ENCODE results near the gene DUS3L. TPM values are rescaled to one million over a fixed set of nuclear protein-coding genes. Genes with fewer than 3 reads are reported as not detected.

DUS3L gene
- total and polyA plus RNA-seq, 2 donors (not counting 1 experiment from before 2014, with no cell fraction given): 84.6 to 118 TPM

DNA sequence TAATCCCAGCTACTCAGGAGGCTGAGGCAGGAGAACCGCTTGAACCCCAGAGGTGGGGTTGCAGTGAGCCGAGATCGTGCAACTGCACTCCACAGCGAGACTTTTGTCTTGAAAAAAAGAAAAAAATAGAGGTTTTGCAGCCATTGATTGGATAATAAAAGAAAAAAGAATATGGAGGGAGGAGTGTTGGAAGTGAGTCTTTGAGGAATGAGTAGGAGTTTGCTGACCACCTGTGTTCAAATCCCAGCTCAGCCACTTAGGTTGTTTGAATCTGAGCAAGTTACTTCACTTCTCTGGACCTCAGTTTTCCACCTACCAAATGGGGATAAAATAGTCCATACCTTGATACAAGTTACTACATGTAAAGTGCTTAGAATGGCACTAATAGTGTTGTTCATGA is 20.2 kb upstream of the DUS3L start:
- no peak for DNase-seq

GRCh38 chr19:5809469-5809868 is 18.5 kb upstream of the DUS3L start:
- Histone ChIP-seq H3K4me3 (ENCODE audit: control extremely low read depth in 1 of 5, extremely low read depth in 1 of 5, insufficient read depth in 1 of 5, low read depth in 2 of 5, low read length in 4 of 5) (no peak overlapping the region), H3K9me3 (ENCODE audit: control extremely low read depth in 1 of 3, control insufficient read depth in 2 of 3, insufficient read depth in 1 of 3, low read length in 2 of 3) (peaks cover 0 to 16% (median 0%) of the 10 kb centered on the region in 3 donors), H3K27me3 (replicated peaks in 1 of 4; ENCODE audit: control extremely low read depth in 1 of 4, control insufficient read depth in 3 of 4, insufficient read depth in 4 of 4, low read length in 3 of 4) (peaks cover 0 to 10% (median 4%) of the 10 kb centered on the region in 4 experiments), H3K4me2 (replicated peaks; ENCODE audit: low read depth, low read length, poor library complexity, severe bottlenecking) (no peak overlapping the region), H3K36me3 (replicated peaks in 1 of 2; ENCODE audit: control extremely low read depth in 1 of 2, control insufficient read depth in 1 of 2, extremely low read depth in 1 of 2, insufficient read depth in 2 of 2, low read length in 1 of 2) (no peaks in the 10 kb centered on the region), H4K20me1 (ENCODE audit: control insufficient read depth, insufficient read depth, low read length, poor library complexity, severe bottlenecking) (no peaks in the 10 kb centered on the region), H3K4me1 (ENCODE audit: control insufficient read depth in 2 of 2, insufficient read depth in 2 of 2, low read length in 2 of 2) (peaks cover 5 to 9% of the 10 kb centered on the region in 2 donors), H3K9ac (ENCODE audit: low read length) (no peak overlapping the region), H3K27ac (ENCODE audit: low read length in 2 of 2) (no peak overlapping the region), H3K79me2 (ENCODE audit: control insufficient read depth, insufficient read depth, low read length) (no peaks in the 10 kb centered on the region), H2AFZ (ENCODE audit: insufficient read depth, low read depth, low read length, poor library complexity, severe bottlenecking) (no peak overlapping the region)
- 75% methylated on average over 4 of the region's 10 CpGs for WGBS (ENCODE audit: insufficient coverage)
- TF ChIP-seq EZH2 (IDR thresholded peaks at IDR 0.05; ENCODE audit: borderline replicate concordance, insufficient read depth, low read depth, low read length, poor library complexity, severe bottlenecking): no peak
- TF ChIP-seq, protein P1, sequence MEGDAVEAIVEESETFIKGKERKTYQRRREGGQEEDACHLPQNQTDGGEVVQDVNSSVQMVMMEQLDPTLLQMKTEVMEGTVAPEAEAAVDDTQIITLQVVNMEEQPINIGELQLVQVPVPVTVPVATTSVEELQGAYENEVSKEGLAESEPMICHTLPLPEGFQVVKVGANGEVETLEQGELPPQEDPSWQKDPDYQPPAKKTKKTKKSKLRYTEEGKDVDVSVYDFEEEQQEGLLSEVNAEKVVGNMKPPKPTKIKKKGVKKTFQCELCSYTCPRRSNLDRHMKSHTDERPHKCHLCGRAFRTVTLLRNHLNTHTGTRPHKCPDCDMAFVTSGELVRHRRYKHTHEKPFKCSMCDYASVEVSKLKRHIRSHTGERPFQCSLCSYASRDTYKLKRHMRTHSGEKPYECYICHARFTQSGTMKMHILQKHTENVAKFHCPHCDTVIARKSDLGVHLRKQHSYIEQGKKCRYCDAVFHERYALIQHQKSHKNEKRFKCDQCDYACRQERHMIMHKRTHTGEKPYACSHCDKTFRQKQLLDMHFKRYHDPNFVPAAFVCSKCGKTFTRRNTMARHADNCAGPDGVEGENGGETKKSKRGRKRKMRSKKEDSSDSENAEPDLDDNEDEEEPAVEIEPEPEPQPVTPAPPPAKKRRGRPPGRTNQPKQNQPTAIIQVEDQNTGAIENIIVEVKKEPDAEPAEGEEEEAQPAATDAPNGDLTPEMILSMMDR (IDR thresholded peaks at IDR 0.05): no peak
- intact Hi-C loops (cut with micrococcal nuclease): loop anchor here (5.0 kb wide), 1 partner anchor 98 kb away; no protein-coding TSS in a partner anchor
- Mint-ChIP-seq H3K4me1 (peaks cover 4% of the 10 kb centered on the region), H3K9me3 (ENCODE audit: insufficient read depth) (no peaks in the 10 kb centered on the region), H3K4me3 (no peak overlapping the region), H3K27ac (no peak overlapping the region), H3K27me3 (no peaks in the 10 kb centered on the region)
- DNase-seq (no peak), ATAC-seq (ENCODE audit: low read depth) (no peak)
- CTCF ChIA-PET: interaction anchor here (2.0 kb wide), 1 partner anchor 15 kb away, joined by 6 read pairs; no protein-coding TSS in a partner anchor
- POLR2A ChIA-PET: no interaction called here

More for the DNA sequence above, 20.2 kb upstream of the DUS3L start:
- Histone ChIP-seq H3K9me3 (ENCODE audit: control extremely low read depth in 1 of 3, control insufficient read depth in 2 of 3, insufficient read depth in 1 of 3, low read length in 2 of 3) (peaks cover 0 to 13% (median 0%) of the 10 kb centered on the region in 3 donors), H4K20me1 (ENCODE audit: control insufficient read depth, insufficient read depth, low read length, poor library complexity, severe bottlenecking) (no peaks in the 10 kb centered on the region), H3K36me3 (replicated peaks in 1 of 2; ENCODE audit: control extremely low read depth in 1 of 2, control insufficient read depth in 1 of 2, extremely low read depth in 1 of 2, insufficient read depth in 2 of 2, low read length in 1 of 2) (no peaks in the 10 kb centered on the region), H3K4me3 (ENCODE audit: control extremely low read depth in 1 of 5, extremely low read depth in 1 of 5, insufficient read depth in 1 of 5, low read depth in 2 of 5, low read length in 4 of 5) (no peak overlapping the region), H3K79me2 (ENCODE audit: control insufficient read depth, insufficient read depth, low read length) (no peaks in the 10 kb centered on the region), H2AFZ (ENCODE audit: insufficient read depth, low read depth, low read length, poor library complexity, severe bottlenecking) (no peak overlapping the region), H3K4me1 (ENCODE audit: control insufficient read depth in 2 of 2, insufficient read depth in 2 of 2, low read length in 2 of 2) (no peaks in the 10 kb centered on the region), H3K4me2 (replicated peaks; ENCODE audit: low read depth, low read length, poor library complexity, severe bottlenecking) (no peak overlapping the region), H3K9ac (ENCODE audit: low read length) (no peak overlapping the region), H3K27ac (ENCODE audit: low read length in 2 of 2) (no peak overlapping the region), H3K27me3 (replicated peaks in 1 of 4; ENCODE audit: control extremely low read depth in 1 of 4, control insufficient read depth in 3 of 4, insufficient read depth in 4 of 4, low read length in 3 of 4) (peaks cover 0 to under 1% (median 0%) of the 10 kb centered on the region in 4 experiments)
- Mint-ChIP-seq H3K9me3 (ENCODE audit: insufficient read depth) (no peaks in the 10 kb centered on the region), H3K4me1 (no peaks in the 10 kb centered on the region), H3K4me3 (no peak overlapping the region), H3K27me3 (no peaks in the 10 kb centered on the region), H3K27ac (no peak overlapping the region)
- ChIA-PET POLR2A (no interaction called here), CTCF (no interaction called here)
- TF ChIP-seq EZH2 (IDR thresholded peaks at IDR 0.05; ENCODE audit: borderline replicate concordance, insufficient read depth, low read depth, low read length, poor library complexity, severe bottlenecking): no peak
- TF ChIP-seq, protein P1 (IDR thresholded peaks at IDR 0.05): no peak
- 97% methylated on average over 4 of the region's 4 CpGs for WGBS (ENCODE audit: insufficient coverage)
- ATAC-seq (ENCODE audit: low read depth): no peak
- intact Hi-C loops (cut with micrococcal nuclease): no loop called here
